PC-3 (cell line): ENCODE data around the gene ITGAE.

Experiments
- CTCF ChIP-seq: fragments of 300-600 bp; sonication (generic); conservative IDR thresholded peaks from 2 replicates; pipeline ENCODE4 v1.5.1; 2017; ENCODE audit warnings: antibody characterized with exemption, low read depth, mild to moderate bottlenecking, low read length
- EZH2 ChIP-seq: fragments of 300-600 bp; sonication (generic); IDR thresholded peaks from one replicate; pipeline ENCODE4 v1.6.1; 2017; ENCODE audit warnings: antibody characterized with exemption, mild to moderate bottlenecking, low read length; ENCODE audit not compliant: unreplicated experiment

GRCh38 chr17:3748576-3748975 lies 52.4 kb downstream of the ITGAE start:
- TF ChIP-seq CTCF (no peak), EZH2 (no peak)
